Adrenal gland (tissue), 5 donors: ENCODE data around the gene TNS1.

Source experiments
- CTCF ChIP-seq, 6 experiments: fragments of 450-650 bp in 4 of 6; fragments of 200-600 bp in 2 of 6; sonication (generic) in 1 of 6; IDR thresholded peaks; 1 replicate in 5 of 6; 2 replicates in 1 of 6; pipeline versions ENCODE4 v1.5.1 to v1.8.0; 2016 to 2021; ENCODE audit warnings: antibody characterized with exemption in 6 of 6, mild to moderate bottlenecking in 2 of 6, moderate library complexity in 1 of 6
- POLR2A ChIP-seq, 2 donors: fragments of 450-650 bp; IDR thresholded peaks; one replicate each; pipeline ENCODE4 v1.6.1; 2017; ENCODE audit warnings: antibody characterized with exemption in 2 of 2, mild to moderate bottlenecking in 2 of 2, moderate library complexity in 1 of 2
- donor health status: DM: no; HTN: no; CAD: no.

DNA sequence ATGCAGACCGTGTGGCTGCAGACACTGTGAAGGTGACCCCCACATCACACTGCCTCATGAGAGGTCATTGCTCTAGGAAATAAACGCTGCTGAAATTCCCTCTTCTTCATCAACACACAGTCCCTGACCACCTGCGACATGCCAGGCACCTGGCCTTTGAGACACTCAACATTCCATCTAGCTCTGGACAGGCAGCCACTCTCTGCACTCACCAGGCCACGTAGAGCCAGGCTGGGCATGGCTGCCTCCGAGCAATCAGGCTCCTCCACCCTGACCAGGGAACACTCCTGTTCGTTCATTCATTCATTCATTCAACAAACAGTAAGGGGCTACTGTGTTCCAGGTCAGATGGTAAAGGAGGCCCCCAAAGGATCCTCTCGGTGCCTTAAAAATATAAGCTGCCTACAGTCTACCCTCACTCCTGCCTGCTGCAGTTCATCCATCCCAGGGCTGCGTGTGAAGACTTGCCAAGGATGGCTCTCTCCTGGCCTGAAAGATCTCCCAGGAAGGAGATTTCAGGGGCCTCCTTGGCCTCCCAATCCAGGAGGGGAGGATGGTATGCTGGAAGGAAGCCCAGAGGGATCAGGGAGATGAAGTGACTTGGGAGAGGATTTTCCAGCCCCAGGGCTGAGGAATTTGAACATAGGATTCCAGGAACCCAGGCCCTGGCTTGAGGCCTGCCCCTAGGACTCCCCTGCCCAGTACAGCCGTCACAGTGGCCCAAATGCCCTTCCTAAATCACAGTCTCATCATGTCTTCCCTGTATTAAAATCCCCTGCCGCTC, 66.7 kb downstream of the TNS1 start:
- TF ChIP-seq CTCF (IDR thresholded peaks at IDR 0.05): no peak
- no peak for TF ChIP-seq POLR2A (IDR thresholded peaks at IDR 0.05)
